ENCODE results near the gene UACA. TPM values are rescaled to one million over a fixed set of nuclear protein-coding genes. Genes with fewer than 3 reads are reported as not detected.

The UACA gene
- total and polyA plus RNA-seq, 2 donors (not counting 3 experiments of a cell fraction or from before 2014, with no cell fraction given), result 167 to 292 TPM

GRCh38 chr15:70604666-70605315 lies 158.6 kb downstream of the UACA start:
- Histone ChIP-seq H3K4me1 (ENCODE audit: control insufficient read depth, extremely low read depth, insufficient read depth, low read length) (peaks cover 15% of the 10 kb centered on the region), H3K36me3 (ENCODE audit: control insufficient read depth in 2 of 2, extremely low read depth in 1 of 2, insufficient read depth in 2 of 2, low read length in 2 of 2) (no peaks in the 10 kb centered on the region), H3K79me2 (ENCODE audit: control insufficient read depth, insufficient read depth, low read length) (no peaks in the 10 kb centered on the region), H4K20me1 (replicated peaks; ENCODE audit: control insufficient read depth, extremely low read depth, insufficient read depth, low read length) (no peaks in the 10 kb centered on the region), H3K9me3 (replicated peaks; ENCODE audit: control insufficient read depth, insufficient read depth, low read length) (no peaks in the 10 kb centered on the region), H3K27ac (ENCODE audit: insufficient read depth, low read depth, low read length) (no peak overlapping the region), H3K27me3 (ENCODE audit: control insufficient read depth in 2 of 2, insufficient read depth in 2 of 2, low read length in 2 of 2) (peaks cover 0 to 2% of the 10 kb centered on the region in 2 experiments), H3K9ac (replicated peaks; ENCODE audit: extremely low read depth, insufficient read depth, low read length) (no peak overlapping the region), H2AFZ (ENCODE audit: low read depth, low read length) (peak overlapping the region; percentile 15), H3K9me1 (replicated peaks; ENCODE audit: control insufficient read depth, extremely low read depth, insufficient read depth, low read length) (no peaks in the 10 kb centered on the region), H3K4me2 (ENCODE audit: insufficient read depth, low read length) (peak overlapping the region; percentile 5), H3K4me3 (replicated peaks in 1 of 3; ENCODE audit: insufficient read depth in 1 of 3, low read depth in 1 of 3, low read length in 3 of 3) (no peak overlapping the region)
- intact Hi-C loops (cut with micrococcal nuclease), result no loop called here
- BruUV-seq (replicated peaks), result no TSS peak
- POLR2A ChIA-PET, result no interaction called here
- peak; percentile 56 for DNase-seq (ENCODE audit: low read depth, low spot score)
- dilution Hi-C loops (cut with MboI; ENCODE audit: extremely low pct_ligation_motif_present, low sequenced_read_pairs), result no loop called here
- CTCF ChIA-PET, result interaction anchor here (0.9 to 2.1 kb wide), 13 partner anchors 17 to 270 kb away, joined by 3 to 11 read pairs (median 3); no protein-coding TSS in a partner anchor
- peak; percentile 62 for FAIRE-seq
- no peak for TF ChIP-seq EZH2 (IDR thresholded peaks at IDR 0.05; ENCODE audit: borderline replicate concordance, low read depth, low read length, severe bottlenecking)
- peak in 1 of 2 donors; percentile 10 for TF ChIP-seq CTCF (IDR thresholded peaks at IDR 0.05; ENCODE audit: extremely low read depth in 1 of 2, insufficient read depth in 1 of 2, low read depth in 1 of 2, low read length in 2 of 2)

Other genes with a start within 250 kb of the UACA start
- gene LARP6, start 90.6 kb upstream of the UACA start, total RNA-seq, result 16.9 and 25.2 TPM in 2 replicates
- 56.1 and 56.2 TPM in 2 replicates for gene LARP6, start 90.6 kb upstream of the UACA start, polyA plus RNA-seq
- 2.7 and 4.0 TPM in 2 replicates for gene THAP10, start 128.9 kb upstream of the UACA start, total RNA-seq
- 1.7 TPM in 2 replicates for gene THAP10, start 128.9 kb upstream of the UACA start, polyA plus RNA-seq
- gene LRRC49, start 129.3 kb upstream of the UACA start, total RNA-seq, result 6.6 and 7.4 TPM in 2 replicates
- gene LRRC49, start 129.3 kb upstream of the UACA start, polyA plus RNA-seq, result 3.0 and 3.7 TPM in 2 replicates